ENCODE data around the gene CEL.

CEL gene

GRCh38 chr9:133119103-133119845, 57.5 kb downstream of the CEL start:
- no peak for DNase-seq

GRCh38 chr9:133119846-133120500, 58.2 kb downstream of the CEL start:
- no peak for DNase-seq

- no peak for DNase-seq
Observed at GRCh38 chr9:133120501-133121197, 58.9 kb downstream of the CEL start.
